ENCODE data around the gene CISD3.
A peak's percentile ranks its signal among the peaks of the same experiment; 100 is the strongest.

Gene CISD3

DNA sequence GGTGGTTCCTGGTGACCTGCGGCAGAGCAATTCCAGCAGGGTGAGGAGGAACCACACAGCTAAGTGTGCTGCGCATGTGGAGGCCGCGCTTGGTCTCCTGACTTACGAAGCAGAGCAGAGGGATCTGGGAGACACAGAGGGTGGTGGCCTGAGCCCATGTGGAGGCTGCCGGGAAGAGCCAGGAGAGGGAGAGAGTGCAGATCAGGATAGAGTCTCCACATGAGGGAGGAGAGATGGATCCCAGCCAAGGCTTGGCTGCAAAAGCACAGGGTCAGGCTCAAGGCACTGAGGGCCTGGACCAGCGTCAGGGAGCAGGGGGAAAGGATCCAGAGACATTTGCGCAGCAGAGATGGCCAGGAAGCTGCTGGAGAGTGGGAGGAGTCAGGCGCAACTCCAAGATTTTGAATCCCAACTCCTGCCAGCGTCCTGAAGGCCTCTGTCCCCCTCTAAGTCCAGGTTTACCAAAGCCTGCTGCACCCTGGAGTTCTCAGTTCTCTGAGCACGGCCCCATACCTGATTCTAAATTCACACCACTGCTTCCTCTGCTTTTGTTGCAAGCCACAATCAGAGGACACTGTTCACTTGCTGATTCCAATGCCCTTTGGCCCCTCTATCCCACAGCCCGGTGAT lies 36.3 kb upstream of the CISD3 start:
- H3K4me3 ChIP-seq (replicated peaks in 1 of 2; ENCODE audit: low read depth in 2 of 2, low read length in 2 of 2), result no peak overlapping the region
- TF ChIP-seq, protein P1, sequence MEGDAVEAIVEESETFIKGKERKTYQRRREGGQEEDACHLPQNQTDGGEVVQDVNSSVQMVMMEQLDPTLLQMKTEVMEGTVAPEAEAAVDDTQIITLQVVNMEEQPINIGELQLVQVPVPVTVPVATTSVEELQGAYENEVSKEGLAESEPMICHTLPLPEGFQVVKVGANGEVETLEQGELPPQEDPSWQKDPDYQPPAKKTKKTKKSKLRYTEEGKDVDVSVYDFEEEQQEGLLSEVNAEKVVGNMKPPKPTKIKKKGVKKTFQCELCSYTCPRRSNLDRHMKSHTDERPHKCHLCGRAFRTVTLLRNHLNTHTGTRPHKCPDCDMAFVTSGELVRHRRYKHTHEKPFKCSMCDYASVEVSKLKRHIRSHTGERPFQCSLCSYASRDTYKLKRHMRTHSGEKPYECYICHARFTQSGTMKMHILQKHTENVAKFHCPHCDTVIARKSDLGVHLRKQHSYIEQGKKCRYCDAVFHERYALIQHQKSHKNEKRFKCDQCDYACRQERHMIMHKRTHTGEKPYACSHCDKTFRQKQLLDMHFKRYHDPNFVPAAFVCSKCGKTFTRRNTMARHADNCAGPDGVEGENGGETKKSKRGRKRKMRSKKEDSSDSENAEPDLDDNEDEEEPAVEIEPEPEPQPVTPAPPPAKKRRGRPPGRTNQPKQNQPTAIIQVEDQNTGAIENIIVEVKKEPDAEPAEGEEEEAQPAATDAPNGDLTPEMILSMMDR (IDR thresholded peaks at IDR 0.05; ENCODE audit: low read depth, low read length), result no peak
- DNase-seq (ENCODE audit: low read depth in 2 of 2), result peak; percentile 51 to 97

DNA sequence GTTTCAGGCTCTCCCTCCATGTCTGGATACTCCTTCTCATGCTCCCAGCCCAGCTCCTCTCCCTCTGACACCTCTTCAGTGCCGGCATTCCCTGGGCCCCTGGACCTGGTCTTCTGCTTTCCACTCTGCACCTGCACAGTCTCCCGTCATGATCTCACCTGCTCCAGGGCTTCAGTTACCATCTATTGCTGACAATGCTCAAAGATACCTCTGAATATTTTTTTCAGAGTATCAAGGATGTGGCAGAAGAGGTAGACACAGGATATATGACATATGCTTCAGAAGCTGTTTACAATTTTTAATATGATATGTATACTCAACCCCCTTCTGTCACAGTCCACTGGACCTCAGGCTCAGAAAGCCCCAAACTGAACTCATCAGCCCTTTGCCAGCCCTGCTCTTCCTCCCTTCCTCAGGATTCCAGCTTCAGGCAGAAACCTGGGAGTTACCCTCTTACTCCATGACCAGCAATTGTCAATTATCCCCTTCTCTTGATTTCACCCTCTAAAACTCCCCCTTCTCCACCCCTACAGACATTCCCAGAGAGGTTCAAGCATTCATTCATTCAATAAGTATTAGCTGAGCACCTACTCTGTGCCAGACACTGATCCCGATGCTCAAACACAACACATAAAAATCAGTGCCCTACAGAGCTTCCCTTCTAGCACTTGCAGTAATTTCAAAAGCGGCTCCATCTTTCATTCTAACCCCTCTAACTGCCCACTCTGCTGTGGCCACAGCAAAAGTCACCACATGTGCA lies 32.9 kb upstream of the CISD3 start:
- no peak for DNase-seq (ENCODE audit: low read depth in 2 of 2)
- TF ChIP-seq, protein P1 (IDR thresholded peaks at IDR 0.05; ENCODE audit: low read depth, low read length), result no peak
- no peak overlapping the region for H3K4me3 ChIP-seq (replicated peaks in 1 of 2; ENCODE audit: low read depth in 2 of 2, low read length in 2 of 2)

- TF ChIP-seq, protein P1 (IDR thresholded peaks at IDR 0.05; ENCODE audit: low read depth, low read length), result no peak
- no peak overlapping the region for H3K4me3 ChIP-seq (replicated peaks in 1 of 2; ENCODE audit: low read depth in 2 of 2, low read length in 2 of 2)
- no peak for DNase-seq (ENCODE audit: low read depth in 2 of 2)
Observed at GRCh38 chr17:38698760-38699159, 31.4 kb upstream of the CISD3 start.

DNA sequence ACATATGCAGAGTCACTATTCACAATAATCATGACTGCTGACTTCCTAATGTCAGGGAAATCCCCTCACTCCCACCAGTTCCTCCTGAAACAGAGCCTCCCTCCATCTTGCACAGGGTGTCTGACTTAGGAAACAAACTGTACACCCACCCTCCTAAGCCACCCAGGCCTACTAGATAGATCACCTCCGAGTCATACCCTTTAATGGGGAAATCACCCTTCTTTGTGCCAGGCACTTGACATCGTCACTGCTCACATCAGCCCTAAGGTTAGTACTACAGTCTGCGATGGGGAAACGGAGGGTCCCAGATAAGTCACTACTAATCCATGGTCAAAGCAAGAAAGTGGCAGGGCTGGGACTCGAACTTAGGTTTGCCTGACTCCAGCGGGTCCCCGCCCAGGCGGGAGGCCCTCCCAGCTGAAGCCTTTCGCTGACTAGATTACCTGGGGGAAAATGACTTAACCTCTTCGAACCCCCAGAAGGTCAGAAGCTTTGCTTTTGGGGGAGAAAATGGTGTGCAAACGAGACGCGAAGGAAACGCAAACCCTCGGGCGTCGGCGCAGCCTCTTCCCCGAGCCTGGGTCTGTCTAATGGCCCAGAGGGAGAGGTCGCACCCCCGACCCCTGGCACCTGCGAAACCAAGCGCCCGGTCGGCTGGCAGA lies 28.5 kb upstream of the CISD3 start:
- TF ChIP-seq, protein P1 (IDR thresholded peaks at IDR 0.05; ENCODE audit: low read depth, low read length), result no peak
- H3K4me3 ChIP-seq (replicated peaks in 1 of 2; ENCODE audit: low read depth in 2 of 2, low read length in 2 of 2), result peak overlapping the region; percentile 60 to 71
- DNase-seq (ENCODE audit: low read depth in 2 of 2), result peak; percentile 26 to 55

DNA sequence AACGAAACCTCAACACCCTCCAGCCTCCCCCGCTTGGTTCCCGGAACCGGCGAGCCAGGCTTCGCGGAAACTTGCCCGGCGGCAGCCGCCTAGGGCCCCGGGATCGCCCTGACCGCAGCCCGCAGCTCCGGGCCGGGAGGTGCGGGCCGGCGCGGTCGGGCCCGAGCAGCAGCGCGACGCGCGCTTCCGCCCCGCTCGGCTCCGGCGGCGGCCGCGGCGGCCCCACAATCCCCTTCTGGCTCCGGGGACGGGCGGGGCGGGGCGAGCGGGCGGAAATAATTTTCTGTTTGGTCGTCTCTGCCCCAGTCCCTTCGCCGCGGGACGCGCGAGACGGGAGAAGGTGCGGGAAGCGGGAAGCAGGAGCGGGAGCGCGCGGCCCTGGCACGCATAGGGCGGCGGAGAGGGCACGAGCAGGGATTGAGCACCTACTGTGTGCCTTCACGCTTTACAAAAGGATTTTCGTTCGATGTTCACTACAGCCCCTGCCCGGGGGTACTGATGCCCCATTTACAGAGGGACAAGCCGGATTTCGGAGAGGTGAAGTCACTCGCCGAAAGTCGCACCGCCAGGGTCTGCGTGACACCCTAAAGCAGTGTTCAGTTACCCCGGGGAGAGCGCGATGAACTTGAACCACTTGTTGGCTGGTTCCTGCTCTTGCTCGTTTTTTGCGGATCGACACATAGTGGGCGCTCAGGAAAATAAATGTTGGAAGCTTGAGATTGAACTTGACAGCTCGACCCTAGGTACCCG lies 27.8 kb upstream of the CISD3 start:
- TF ChIP-seq, protein P1 (IDR thresholded peaks at IDR 0.05; ENCODE audit: low read depth, low read length), result no peak
- peak overlapping the region; percentile 71 to 79 for H3K4me3 ChIP-seq (replicated peaks in 1 of 2; ENCODE audit: low read depth in 2 of 2, low read length in 2 of 2)
- peak; percentile 84 to 87 for DNase-seq (ENCODE audit: low read depth in 2 of 2)

- peak overlapping the region; percentile 77 to 79 for H3K4me3 ChIP-seq (replicated peaks in 1 of 2; ENCODE audit: low read depth in 2 of 2, low read length in 2 of 2)
- TF ChIP-seq, protein P1 (IDR thresholded peaks at IDR 0.05; ENCODE audit: low read depth, low read length), result no peak
- DNase-seq (ENCODE audit: low read depth in 2 of 2), result no peak
Observed at GRCh38 chr17:38702916-38703741, 27.0 kb upstream of the CISD3 start.
